Cardiac septum (tissue), 1 donor: ENCODE results near the gene ANO5. TPM values are rescaled to one million over a fixed set of nuclear protein-coding genes. Genes with fewer than 3 reads are reported as not detected.
"Not testable (repeated sequence)": the region's sequence is repeated elsewhere in the genome, so short reads cannot be mapped to it uniquely, and the experiment has no call there.

Source experiments
- DNase-seq: peaks from one replicate; pipeline ENCODE4 v3.0.0-alpha.2; 2020; ENCODE audit warnings: low spot score
- intact Hi-C: fragments of 100-400 bp; cut with DNase I; formaldehyde crosslinking; loops from one replicate; pipeline ENCODE4 v1.14.0; 2022
- total RNA-seq: library from RNA; stranded (reverse); fragmentation: NEBNext Ultra II Directional; extraction: Animal tissue kit (Norgen Biotek cat#: 25700); gene quantifications from one replicate; pipeline ENCODE4 v1.2.1, GENCODE V29; 2021
- donor health status: DM: no; HTN: no; CAD: no.

ANO5 gene
- total RNA-seq, 1 donor from 2014 or later: 58.4 TPM

DNA sequence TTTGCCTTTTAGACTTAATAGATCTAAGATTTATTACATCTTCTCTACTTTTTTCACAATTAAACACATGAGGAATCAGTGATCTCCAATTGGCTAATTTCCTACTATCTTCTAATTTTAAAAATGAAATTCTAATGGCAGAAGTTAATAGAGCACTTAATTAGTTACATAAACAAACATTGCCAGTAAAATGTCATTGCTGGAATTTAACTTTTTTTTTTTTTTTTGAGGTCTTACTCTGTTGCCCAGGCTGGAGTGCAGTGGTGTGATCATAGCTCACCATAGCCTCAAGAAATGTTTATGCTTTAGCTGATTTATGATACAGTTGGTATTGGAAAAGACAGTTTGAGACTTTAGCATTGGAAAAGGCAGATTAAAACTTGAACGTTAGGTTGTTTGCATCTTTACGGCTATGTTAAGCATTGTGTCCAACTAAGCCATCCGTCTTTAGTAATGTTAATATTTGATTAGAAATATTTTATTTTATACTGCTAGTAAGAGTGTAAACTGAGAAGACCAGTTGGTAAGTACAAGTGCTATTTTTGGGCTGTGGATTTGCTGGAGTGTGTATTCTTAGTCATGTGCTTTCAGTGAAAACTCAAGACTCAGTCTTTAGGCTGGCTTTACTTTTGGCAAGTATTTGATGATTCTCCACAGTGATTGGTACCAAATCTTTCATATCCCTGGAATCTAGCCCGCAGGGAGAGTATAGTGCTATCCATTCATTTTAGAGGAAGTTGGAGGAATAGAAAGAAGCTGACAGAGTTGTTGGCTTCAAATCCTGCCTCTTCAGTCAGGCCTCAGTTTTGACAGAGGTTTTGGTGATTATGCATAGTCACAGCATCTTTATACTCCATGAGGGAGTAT lies 4.5 kb downstream of the ANO5 start:
- DNase-seq: no peak
- intact Hi-C loops: loop anchor here (10.0 kb wide), 1 partner anchor 47 kb away; no protein-coding TSS in a partner anchor

- DNase-seq: no peak
- intact Hi-C loops: loop anchor here (10.0 kb wide), 1 partner anchor 46 kb away; no protein-coding TSS in a partner anchor
These were observed 6.4 kb downstream of the ANO5 start for GRCh38 chr11:22199243-22199642.

DNA sequence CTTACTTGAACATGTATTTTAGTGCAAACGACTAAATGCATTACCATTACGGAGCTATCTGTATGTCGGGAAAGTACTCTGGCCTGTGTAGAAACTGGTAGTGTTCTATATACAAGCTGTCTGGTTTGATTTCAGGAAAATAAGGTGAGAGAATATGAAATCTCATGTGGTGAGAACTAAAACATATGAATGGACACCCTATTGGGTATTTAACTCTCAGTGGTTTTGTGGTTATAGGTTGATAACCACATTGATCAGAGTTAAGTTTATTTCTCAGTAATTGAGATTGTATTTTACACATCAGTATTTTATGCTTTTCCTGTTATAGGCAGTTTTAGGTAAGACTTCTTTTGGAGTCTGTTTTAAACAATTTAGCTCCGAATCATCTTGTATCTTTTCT lies 10.4 kb downstream of the ANO5 start:
- no peak for DNase-seq
- intact Hi-C loops: no loop called here

DNA sequence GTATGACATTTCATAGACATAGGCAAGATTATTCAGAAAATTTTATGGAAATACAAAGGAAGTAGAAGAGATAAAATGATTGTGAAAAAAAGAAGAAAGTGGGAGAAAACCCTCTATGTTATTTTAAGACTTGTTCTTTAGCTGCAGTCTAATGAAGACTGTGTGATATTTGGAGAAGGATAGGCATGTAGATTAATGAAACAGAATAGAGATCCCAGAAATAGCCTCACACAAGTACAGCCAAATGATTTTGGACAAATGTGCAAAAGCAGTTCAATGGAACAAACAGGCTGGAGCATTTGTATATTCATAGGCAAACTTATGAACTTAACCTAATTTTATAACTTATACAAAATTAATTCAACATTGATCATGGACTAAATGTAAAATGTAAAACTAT lies 14.3 kb downstream of the ANO5 start:
- intact Hi-C loops: no loop called here
- no peak for DNase-seq

DNA sequence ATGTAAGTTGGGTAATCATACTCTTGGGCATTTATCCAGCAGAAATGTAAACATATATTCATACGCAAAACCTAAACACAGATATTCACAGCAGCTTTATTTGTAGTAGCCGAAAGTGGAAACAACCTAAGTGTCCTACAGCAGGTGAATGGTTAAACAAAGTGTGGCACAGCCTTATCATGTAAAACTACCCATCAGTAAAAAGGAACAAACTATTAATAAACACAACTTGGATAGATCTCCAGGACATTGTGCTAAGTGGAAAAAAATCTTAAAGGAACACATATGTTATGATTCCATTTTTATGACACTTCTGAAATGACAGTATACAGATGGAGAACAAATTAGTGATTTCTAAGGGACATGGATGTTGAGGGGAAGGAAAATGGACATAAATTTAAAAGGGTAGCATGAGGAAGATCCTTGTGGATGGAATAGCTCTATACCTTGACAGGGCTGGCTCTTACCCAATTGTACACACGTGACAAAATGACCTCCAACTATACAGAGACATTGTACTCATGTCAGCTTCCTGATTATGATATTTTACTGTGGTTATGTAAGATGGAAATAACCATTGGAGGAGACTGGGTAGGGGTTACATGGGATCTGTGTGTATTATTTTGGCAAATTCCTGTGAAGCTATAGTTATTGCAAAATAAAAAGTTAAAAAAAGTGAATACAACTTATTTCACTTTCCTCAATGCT lies 15.4 kb downstream of the ANO5 start:
- no peak for DNase-seq
- intact Hi-C loops: no loop called here

DNA sequence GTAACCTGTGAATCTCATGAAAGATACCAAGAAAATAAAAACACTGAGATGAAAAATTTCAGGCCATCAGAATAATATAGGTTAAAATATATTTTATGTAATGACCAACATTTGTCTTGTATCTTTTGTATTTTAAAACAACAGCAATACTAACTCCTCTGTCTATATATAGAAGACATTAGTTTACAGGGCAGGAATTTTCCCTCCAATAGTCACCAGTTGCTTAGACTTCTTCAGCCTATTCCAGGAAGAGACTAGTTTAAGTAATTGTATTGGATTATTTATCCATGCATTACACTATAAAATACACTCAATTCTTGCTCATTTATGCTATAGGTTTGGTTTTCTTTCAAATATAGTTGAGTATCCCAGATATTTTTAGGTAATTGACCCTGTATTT lies 24.1 kb downstream of the ANO5 start:
- intact Hi-C loops: no loop called here
- DNase-seq: no peak

DNA sequence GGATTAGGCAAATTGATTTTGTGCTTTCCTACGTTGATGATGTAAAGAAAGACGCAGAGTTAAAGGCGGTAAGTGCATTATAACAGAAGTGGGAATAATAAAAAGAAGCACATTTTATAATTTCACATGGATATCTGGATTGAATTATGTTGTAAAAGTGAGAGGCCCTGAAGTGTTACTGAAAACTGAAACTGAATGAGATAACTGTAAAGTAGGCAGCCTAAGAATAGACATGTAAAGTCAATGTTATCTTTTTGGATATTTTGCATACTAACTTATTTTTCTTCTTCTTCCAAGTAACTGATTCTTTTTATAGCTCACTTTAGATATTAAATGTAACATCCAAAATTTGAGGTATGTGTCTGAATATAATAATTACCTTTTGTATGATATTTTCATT lies 28.3 kb downstream of the ANO5 start:
- DNase-seq: no peak
- intact Hi-C loops: no loop called here

DNA sequence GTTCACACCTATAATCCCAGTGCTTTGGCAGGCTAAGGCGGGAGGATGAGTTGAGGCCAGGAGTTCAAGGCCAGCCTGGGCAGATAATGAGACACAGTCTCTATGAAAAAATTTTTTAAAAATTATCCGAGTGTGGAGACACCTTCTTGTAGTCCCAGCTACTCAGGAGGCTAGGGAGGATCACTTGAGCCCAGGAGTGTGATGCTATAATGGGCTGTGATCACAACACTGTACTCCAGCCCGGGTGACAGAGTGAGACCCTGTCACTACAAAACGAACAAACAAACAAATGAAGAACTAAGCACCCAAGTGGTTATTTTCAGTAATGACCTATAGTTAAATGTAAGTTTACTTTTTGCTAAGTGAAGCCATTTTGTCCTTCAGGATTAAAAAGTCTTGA lies 32.3 kb downstream of the ANO5 start:
- no peak for DNase-seq
- intact Hi-C loops: no loop called here

DNA sequence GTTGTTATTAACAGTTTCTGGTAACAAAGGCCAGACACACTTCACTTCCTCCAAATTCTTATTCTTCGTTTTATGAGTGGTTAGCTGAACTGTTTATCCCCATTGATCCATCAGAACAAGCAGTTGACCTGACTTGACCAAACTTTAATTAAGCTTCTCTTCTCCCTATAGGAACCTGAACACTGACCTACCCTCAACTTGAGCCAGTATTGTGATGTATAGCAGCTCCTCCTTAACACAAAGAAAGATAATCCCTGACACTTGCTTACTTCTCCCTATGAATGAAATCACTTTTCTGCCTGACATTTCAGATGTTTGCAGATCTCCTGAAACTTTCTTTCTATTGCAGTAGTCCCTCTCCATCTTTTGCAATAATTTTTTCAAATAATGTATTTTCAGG lies 41.9 kb downstream of the ANO5 start:
- intact Hi-C loops: no loop called here
- DNase-seq: no peak

- intact Hi-C loops: loop anchor here (10.0 kb wide), 1 partner anchor 50 kb away; the partner anchor contains the start of gene ANO5
These were observed 52.2 kb downstream of the ANO5 start for GRCh38 chr11:22244986-22245592.

DNA sequence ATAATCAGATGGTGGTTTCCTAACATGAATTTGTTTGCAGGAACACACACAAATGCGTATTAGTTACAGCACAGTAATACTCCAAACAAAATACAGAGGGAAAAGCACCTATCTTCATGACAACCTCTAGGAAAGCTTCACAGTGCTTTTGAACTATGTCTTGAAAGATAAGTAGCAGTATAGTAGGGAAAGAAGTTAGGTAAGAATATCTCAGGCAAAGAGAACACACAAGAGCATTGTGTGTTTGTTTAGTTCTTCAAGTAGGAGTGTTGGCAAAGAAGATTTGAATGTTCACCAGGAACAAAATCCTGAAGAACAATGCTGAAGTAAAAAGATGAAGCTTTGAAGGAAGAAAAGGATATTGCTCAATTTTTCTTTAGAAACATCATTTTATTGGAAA lies 54.1 kb downstream of the ANO5 start:
- intact Hi-C loops: loop anchor here (10.0 kb wide), 1 partner anchor 52 kb away; the partner anchor contains the start of gene ANO5
- DNase-seq: no peak

More at GRCh38 chr11:22244986-22245592, 52.2 kb downstream of the ANO5 start:
- no peak for DNase-seq

DNA sequence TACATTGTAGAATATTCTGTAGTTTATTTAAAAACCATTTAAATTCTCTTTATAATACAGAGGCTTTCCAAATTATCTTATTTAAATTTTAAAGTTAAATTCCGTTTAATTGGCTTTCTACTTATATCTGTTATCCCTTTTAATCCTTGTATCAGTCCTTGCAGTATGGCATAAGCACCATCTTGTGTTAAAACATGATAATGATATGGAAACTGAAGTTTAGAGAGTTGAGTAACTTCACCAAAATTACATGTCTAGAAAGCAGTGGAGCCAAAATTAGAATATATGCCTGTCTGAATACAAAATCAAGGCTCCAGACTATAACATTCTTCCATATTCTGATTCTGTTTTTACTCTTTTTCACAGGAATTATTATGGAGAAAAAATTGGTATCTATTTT lies 57.0 kb downstream of the ANO5 start:
- intact Hi-C loops: loop anchor here (10.0 kb wide), 1 partner anchor 55 kb away; the partner anchor contains the start of gene ANO5
- no peak for DNase-seq

DNA sequence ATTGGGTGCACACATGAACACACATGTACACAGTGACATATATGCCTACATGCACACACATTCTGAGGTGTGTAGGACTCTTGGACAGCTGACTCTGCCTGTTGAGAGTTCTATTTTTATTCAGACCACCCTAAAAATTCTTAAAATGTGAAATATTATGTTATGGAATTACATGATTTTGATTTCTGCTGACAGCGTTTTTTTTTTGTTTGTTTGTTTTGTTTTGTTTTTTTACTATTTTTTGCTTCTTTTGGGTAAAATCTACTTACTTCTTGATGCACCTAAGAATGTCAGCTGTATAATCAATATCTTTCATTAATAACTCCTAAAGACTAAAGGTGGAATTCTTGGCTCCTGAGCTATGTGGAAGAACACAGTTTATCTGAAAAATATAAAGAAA lies 64.0 kb downstream of the ANO5 start:
- intact Hi-C loops: no loop called here
- DNase-seq: no peak

DNA sequence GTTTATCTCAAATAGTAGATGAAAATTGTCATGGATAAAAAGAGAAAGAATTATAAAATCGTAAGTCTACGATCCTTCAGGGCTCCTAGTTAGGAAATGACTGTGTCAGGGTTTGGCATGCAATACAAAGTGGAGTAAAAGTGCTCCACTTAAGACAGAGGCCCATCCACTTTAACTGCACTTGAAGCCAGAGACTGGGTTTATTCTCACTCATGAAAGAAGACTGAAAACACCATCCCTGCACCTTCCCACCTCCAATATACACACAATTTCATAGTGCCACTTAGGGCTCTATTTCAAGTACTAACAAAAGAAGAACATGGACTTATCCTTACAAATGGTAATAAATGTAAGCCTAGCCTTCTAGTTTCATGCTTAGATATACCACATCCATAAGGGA lies 70.7 kb downstream of the ANO5 start:
- intact Hi-C loops: no loop called here

GRCh38 chr11:22268983-22269624 lies 76.2 kb downstream of the ANO5 start:
- intact Hi-C loops: not testable (repeated sequence)

More for the DNA sequence above, 70.7 kb downstream of the ANO5 start:
- no peak for DNase-seq

DNA sequence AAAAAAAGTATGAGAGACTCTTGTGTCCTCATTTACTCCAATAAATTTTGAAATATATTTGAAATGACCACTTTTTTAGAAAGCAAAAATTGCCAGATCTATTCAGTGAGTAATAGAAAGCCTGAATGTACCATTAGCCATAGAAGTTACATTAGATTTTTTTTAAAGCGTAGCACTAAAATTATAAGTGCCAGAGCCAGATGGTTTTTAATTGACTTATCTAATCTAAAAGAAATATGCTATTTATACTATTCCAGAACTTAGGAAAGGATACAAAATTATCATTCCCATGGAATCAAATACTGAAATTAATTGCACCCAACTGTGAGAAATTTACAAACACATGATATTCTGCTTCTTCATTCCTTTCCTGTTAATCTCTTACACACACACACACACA lies 80.9 kb downstream of the ANO5 start:
- intact Hi-C loops: no loop called here
- DNase-seq: no peak

More at GRCh38 chr11:22268983-22269624, 76.2 kb downstream of the ANO5 start:
- DNase-seq: not testable (repeated sequence)

DNA sequence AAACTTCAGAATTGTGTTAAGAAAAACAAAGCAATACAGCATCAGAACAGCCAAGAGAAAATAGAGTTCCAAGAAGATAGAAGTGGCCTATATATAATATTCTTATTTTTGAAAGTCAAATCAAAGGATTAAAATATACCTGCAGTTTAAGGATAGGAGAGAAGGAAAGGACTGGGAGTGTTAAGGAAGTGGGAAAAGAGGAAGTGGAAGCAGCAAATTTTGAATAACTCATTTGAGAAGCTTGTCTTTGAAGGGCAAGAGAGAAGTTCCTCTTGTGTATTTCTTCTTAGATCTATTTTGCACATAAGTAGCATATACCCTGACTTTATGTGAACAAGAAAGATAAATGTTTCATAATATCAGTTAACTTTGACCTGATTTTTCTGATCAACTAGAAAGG lies 82.7 kb downstream of the ANO5 start:
- intact Hi-C loops: no loop called here
- DNase-seq: no peak

- DNase-seq: no peak
- intact Hi-C loops: no loop called here
These were observed 83.7 kb downstream of the ANO5 start for GRCh38 chr11:22276535-22276934.

DNA sequence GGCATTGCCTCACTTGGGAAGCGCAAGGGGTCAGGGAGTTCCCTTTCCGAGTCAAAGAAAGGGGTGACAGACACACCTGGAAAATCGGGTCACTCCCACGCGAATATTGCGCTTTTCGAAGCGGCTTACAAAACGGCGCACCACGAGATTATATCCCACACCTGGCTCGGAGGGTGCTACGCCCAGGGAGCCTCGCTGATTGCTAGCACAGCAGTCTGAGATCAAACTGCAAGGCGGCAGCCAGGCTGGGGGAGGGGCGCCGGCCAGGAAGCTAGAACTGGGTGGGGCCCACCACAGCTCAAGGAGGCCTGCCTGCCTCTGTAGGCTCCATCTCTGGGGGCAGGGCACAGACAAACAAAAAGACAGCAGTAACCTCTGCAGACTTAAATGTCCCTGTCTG lies 92.1 kb downstream of the ANO5 start:
- DNase-seq, intact Hi-C loops: not testable (repeated sequence)

- no peak for DNase-seq
- intact Hi-C loops: no loop called here
These were observed 109.5 kb downstream of the ANO5 start for GRCh38 chr11:22302368-22302767.
